ENCODE measurements around the gene C9orf43.

C9orf43 gene

GRCh38 chr9:113463418-113464285, 53.1 kb downstream of the C9orf43 start, which contains the start of gene RGS3:
TSS of gene RGS3 (plus strand) at chr9:113463727. CDS start at chr9:113463803, 76 bp downstream.
- Histone ChIP-seq H3K27me3 (replicated peaks; ENCODE audit: control insufficient read depth, insufficient read depth, low read length) (no peaks in the 10 kb centered on the region; the same call in 1 of the 2 replicates), H3K4me3 (replicated peaks; ENCODE audit: low read depth, low read length) (no peak within 1 kb of the TSS), H3K36me3 (ENCODE audit: control insufficient read depth, insufficient read depth, low read length) (no peaks in the 10 kb centered on the region)
- DNase-seq (ENCODE audit: extremely low read depth, insufficient read length), result no peak
- TF ChIP-seq CTCF (IDR thresholded peaks at IDR 0.05; ENCODE audit: insufficient read depth, low read length, poor library complexity, severe bottlenecking), result no peak

DNA sequence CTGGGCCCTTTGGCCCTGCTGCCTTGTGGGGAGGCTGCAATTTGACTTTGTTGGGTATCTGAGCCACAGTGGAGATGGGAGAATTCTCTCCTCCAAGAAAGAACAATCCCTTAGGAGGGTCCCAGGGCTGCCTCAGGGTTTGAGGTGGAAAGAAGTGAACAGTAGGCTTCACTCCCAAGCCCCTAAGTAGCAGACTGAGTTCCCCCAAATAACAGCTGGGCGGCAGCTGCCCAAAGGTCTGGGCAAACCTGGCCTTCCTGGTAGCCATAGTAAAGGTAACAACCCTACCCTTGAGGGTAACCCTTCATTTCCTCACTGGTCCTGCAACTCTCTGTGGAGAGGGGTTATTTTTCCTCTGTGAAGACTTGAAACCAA, 53.7 kb downstream of the C9orf43 start:
- H3K27me3 ChIP-seq (replicated peaks; ENCODE audit: control insufficient read depth, insufficient read depth, low read length), result no peaks in the 10 kb centered on the region; the same call in 1 of the 2 replicates
- TF ChIP-seq CTCF (IDR thresholded peaks at IDR 0.05; ENCODE audit: insufficient read depth, low read length, poor library complexity, severe bottlenecking), result no peak
- H3K4me3 ChIP-seq (replicated peaks; ENCODE audit: low read depth, low read length), result no peak overlapping the region
- no peak for DNase-seq (ENCODE audit: extremely low read depth, insufficient read length)
- H3K36me3 ChIP-seq (ENCODE audit: control insufficient read depth, insufficient read depth, low read length), result no peaks in the 10 kb centered on the region

- no peak overlapping the region for H3K4me3 ChIP-seq (replicated peaks; ENCODE audit: low read depth, low read length)
- no peak for DNase-seq (ENCODE audit: extremely low read depth, insufficient read length)
- TF ChIP-seq CTCF (IDR thresholded peaks at IDR 0.05; ENCODE audit: insufficient read depth, low read length, poor library complexity, severe bottlenecking), result no peak
Observed at GRCh38 chr9:113465599-113466140, 55.1 kb downstream of the C9orf43 start.

DNA sequence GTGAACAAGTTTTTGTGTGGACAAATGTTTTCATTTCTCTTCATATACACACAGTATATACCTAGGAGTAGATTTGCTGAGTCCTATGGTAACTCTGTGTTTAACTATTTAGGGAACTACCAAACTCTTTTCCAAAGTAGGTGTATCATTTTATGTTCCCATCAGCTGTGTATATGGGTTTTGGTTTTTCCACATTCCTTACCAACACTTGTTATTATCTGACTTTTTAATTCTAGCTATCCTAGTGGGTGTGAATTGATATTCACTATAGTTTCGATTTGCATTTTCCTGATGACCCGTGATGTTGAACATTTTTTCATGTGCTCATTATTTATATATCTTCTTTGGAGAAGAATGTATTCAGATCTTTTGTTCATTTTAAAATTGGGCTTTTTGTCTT, 56.6 kb downstream of the C9orf43 start:
- H3K27me3 ChIP-seq (replicated peaks; ENCODE audit: control insufficient read depth, insufficient read depth, low read length), result no peaks in the 10 kb centered on the region
- no peak for TF ChIP-seq CTCF (IDR thresholded peaks at IDR 0.05; ENCODE audit: insufficient read depth, low read length, poor library complexity, severe bottlenecking)
- DNase-seq (ENCODE audit: extremely low read depth, insufficient read length), result no peak
- no peaks in the 10 kb centered on the region for H3K36me3 ChIP-seq (ENCODE audit: control insufficient read depth, insufficient read depth, low read length)
- no peak overlapping the region for H3K4me3 ChIP-seq (replicated peaks; ENCODE audit: low read depth, low read length)

More at GRCh38 chr9:113465599-113466140, 55.1 kb downstream of the C9orf43 start:
- Histone ChIP-seq H3K27me3 (replicated peaks; ENCODE audit: control insufficient read depth, insufficient read depth, low read length) (no peaks in the 10 kb centered on the region; the same call in 1 of the 2 replicates), H3K36me3 (ENCODE audit: control insufficient read depth, insufficient read depth, low read length) (no peaks in the 10 kb centered on the region)

- Histone ChIP-seq H3K4me3 (replicated peaks; ENCODE audit: low read depth, low read length) (no peak overlapping the region), H3K27me3 (replicated peaks; ENCODE audit: control insufficient read depth, insufficient read depth, low read length) (no peaks in the 10 kb centered on the region), H3K36me3 (ENCODE audit: control insufficient read depth, insufficient read depth, low read length) (no peaks in the 10 kb centered on the region)
- TF ChIP-seq CTCF (IDR thresholded peaks at IDR 0.05; ENCODE audit: insufficient read depth, low read length, poor library complexity, severe bottlenecking), result no peak
- DNase-seq (ENCODE audit: extremely low read depth, insufficient read length), result no peak
Observed at GRCh38 chr9:113468716-113469448, 58.3 kb downstream of the C9orf43 start.
